Nephron (organoid): ENCODE measurements around the gene SLC5A1.

ENCODE experiments used
- H3K27ac Mint-ChIP-seq, 3 experiments: 2 replicates each; pipeline ENCODE4 v1.8.0; 2020; ENCODE audit warnings: mixed read lengths in 3 of 3, mild to moderate bottlenecking in 2 of 3, moderate library complexity in 1 of 3
- H3K27me3 Mint-ChIP-seq: 2 replicates; pipeline ENCODE4 v1.8.0; 2021; ENCODE audit warnings: low read depth, mild to moderate bottlenecking, moderate library complexity, mixed read lengths
- H3K36me3 Mint-ChIP-seq: 2 replicates; pipeline ENCODE4 v1.8.0; 2020; ENCODE audit warnings: low read depth, mixed read lengths
- H3K4me1 Mint-ChIP-seq: 2 replicates; pipeline ENCODE4 v1.8.0; 2020; ENCODE audit warnings: mixed read lengths
- H3K4me3 Mint-ChIP-seq, 3 experiments: 2 replicates each; pipeline ENCODE4 v1.8.0; 2020; ENCODE audit warnings: mild to moderate bottlenecking in 3 of 3, mixed read lengths in 3 of 3, moderate library complexity in 2 of 3
- H3K9me3 Mint-ChIP-seq: 2 replicates; pipeline ENCODE4 v1.8.0; 2020; ENCODE audit warnings: mixed read lengths
- CTCF ChIP-seq, 3 experiments: fragments of 200-600 bp; sonication (generic); IDR thresholded peaks; one replicate each; pipeline ENCODE4 v1.5.0; 2021; ENCODE audit warnings: antibody characterized with exemption in 3 of 3; ENCODE audit not compliant: unreplicated experiment in 3 of 3

Gene SLC5A1

DNA sequence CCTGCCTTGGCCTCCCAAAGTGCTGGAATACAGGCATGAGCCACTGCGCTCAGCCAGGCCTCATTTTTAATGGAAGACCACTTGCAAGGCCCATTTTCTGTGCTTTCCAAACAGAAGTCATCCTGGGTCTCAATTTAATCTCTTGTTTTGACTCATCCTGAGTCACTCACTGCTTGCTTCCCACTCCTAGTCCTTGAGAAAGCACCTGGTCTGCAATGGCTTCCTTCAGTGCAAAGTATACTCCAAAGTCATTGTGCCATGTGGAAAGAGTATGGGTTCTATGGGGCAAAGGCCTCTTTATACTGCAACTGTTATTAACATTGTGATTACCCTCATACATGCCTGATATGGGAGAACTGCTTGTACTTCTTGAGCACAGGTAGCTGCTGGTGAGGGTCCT is 18.3 kb upstream of the SLC5A1 start:
- Mint-ChIP-seq H3K4me1 (no peaks in the 10 kb centered on the region), H3K9me3 (peaks cover 1% of the 10 kb centered on the region), H3K27ac (no peak overlapping the region), H3K4me3 (no peak overlapping the region), H3K36me3 (no peaks in the 10 kb centered on the region), H3K27me3 (peaks cover 7% of the 10 kb centered on the region)
- TF ChIP-seq CTCF (IDR thresholded peaks at IDR 0.05; ENCODE audit: unreplicated experiment in 3 of 3): no peak

DNA sequence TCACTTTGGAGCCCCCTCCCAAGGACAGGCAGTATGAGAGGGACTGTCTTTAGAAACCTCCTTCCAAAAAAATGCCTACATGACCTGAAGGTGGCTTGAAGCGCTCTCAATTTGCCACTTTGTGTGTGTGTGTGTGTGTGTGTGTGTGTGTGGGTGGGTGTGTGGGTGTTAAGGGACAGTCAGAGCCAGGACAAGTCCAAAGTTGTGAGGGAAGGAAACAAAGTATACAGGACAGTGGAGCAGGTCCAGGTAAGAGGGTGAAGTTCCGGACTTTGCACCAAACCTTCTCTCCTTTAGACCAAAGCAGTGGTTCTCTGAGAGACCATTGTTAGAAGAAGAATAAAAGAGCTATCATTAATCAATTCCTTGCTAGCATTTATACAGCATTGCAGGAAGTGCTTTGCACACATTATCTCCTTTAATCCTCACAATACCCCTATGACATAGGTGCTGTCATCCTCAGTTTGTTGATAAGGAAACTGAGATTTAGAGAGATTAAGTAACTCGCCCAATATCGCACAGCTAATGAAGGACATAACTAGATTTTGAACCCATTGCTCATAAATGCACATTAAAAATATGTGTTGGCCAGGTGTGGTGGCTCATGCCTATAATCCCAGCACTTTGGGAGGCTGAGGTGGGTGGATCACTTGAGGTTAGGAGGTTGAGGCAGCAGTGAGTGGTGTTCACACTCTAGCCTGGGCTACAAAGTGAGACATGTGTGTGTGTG is 12.4 kb upstream of the SLC5A1 start:
- no peaks in the 10 kb centered on the region for H3K9me3 Mint-ChIP-seq
- no peaks in the 10 kb centered on the region for H3K36me3 Mint-ChIP-seq
- peaks cover 15% of the 10 kb centered on the region for H3K27me3 Mint-ChIP-seq
- no peak overlapping the region for H3K27ac Mint-ChIP-seq
- H3K4me1 Mint-ChIP-seq: no peaks in the 10 kb centered on the region
- no peak for TF ChIP-seq CTCF (IDR thresholded peaks at IDR 0.05; ENCODE audit: unreplicated experiment in 3 of 3)
- H3K4me3 Mint-ChIP-seq: no peak overlapping the region

GRCh38 chr22:32031466-32031865 is 11.6 kb upstream of the SLC5A1 start:
- Mint-ChIP-seq H3K4me1 (no peaks in the 10 kb centered on the region), H3K36me3 (no peaks in the 10 kb centered on the region), H3K4me3 (no peak overlapping the region), H3K9me3 (no peaks in the 10 kb centered on the region), H3K27ac (no peak overlapping the region), H3K27me3 (peaks cover 15% of the 10 kb centered on the region)
- TF ChIP-seq CTCF (IDR thresholded peaks at IDR 0.05; ENCODE audit: unreplicated experiment in 3 of 3): no peak

DNA sequence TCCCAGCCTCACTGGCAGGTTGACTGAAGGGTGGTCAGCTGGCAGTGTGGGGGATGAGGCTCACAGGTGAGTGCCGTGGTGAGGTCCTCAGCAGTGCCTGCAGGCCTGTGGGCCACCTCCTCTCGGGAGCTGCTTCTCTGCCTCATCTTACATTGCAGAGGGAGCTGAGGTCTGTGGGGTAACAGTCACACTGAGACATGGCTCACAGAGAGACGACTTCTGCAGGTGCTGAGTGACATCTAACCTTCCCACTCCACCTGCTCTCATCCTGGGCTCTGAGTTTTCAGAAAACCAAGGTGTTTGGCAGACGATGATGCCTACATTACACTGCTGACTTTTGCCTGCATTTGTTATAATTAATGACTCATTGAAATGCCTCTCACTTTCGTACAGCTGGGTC is 8.8 kb upstream of the SLC5A1 start:
- Mint-ChIP-seq H3K36me3 (no peaks in the 10 kb centered on the region), H3K27me3 (peaks cover 16% of the 10 kb centered on the region), H3K4me1 (no peaks in the 10 kb centered on the region), H3K4me3 (no peak overlapping the region), H3K9me3 (no peaks in the 10 kb centered on the region), H3K27ac (no peak overlapping the region)
- TF ChIP-seq CTCF (IDR thresholded peaks at IDR 0.05; ENCODE audit: unreplicated experiment in 3 of 3): no peak

GRCh38 chr22:32037236-32037635 is 5.8 kb upstream of the SLC5A1 start:
- TF ChIP-seq CTCF (IDR thresholded peaks at IDR 0.05; ENCODE audit: unreplicated experiment in 3 of 3): no peak
- Mint-ChIP-seq H3K36me3 (no peaks in the 10 kb centered on the region), H3K9me3 (no peaks in the 10 kb centered on the region), H3K4me3 (no peak overlapping the region), H3K27ac (no peak overlapping the region), H3K27me3 (peaks cover 16% of the 10 kb centered on the region), H3K4me1 (no peaks in the 10 kb centered on the region)

DNA sequence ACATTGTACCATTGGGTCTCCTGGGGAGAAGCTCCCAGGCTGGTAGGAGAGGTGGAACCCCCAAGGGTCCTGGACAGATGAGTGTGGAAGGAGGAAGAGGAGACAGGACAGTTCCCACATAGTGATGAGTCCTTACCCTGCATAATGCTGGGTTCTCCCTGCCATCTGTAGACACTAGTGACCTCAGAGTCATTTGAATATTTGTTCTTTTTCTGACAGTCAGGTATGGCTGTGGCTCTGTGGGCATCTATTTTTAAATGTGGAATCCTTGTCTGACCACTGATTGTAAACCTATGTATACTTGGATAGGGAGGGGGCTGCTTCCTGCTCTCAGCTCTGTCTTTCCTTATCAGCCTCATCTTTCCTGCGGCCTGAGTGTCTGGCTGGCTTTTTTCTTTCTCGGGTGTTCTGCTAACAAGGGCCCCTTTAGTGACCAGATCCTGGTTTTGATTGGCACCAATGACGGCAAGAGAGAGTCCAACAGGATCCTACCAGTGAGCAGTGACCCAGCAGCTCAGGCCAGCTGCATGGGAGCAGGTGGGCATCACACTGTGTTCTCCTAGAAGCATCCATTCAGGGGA is 2.6 kb upstream of the SLC5A1 start:
- Mint-ChIP-seq H3K4me3 (no peak overlapping the region), H3K36me3 (no peaks in the 10 kb centered on the region), H3K4me1 (no peaks in the 10 kb centered on the region), H3K9me3 (no peaks in the 10 kb centered on the region), H3K27me3 (peaks cover 19% of the 10 kb centered on the region), H3K27ac (no peak overlapping the region)
- TF ChIP-seq CTCF (IDR thresholded peaks at IDR 0.05; ENCODE audit: unreplicated experiment in 3 of 3): no peak
